NCI-H2227 (cell line): ENCODE data around the gene SLC25A51.

Source experiments
- DNase-seq: peaks from one replicate; lab custom pipeline; 2025; ENCODE audit not compliant: unreplicated experiment; lab: John Stamatoyannopoulos, UW

The SLC25A51 gene, protein sequence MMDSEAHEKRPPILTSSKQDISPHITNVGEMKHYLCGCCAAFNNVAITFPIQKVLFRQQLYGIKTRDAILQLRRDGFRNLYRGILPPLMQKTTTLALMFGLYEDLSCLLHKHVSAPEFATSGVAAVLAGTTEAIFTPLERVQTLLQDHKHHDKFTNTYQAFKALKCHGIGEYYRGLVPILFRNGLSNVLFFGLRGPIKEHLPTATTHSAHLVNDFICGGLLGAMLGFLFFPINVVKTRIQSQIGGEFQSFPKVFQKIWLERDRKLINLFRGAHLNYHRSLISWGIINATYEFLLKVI

DNA sequence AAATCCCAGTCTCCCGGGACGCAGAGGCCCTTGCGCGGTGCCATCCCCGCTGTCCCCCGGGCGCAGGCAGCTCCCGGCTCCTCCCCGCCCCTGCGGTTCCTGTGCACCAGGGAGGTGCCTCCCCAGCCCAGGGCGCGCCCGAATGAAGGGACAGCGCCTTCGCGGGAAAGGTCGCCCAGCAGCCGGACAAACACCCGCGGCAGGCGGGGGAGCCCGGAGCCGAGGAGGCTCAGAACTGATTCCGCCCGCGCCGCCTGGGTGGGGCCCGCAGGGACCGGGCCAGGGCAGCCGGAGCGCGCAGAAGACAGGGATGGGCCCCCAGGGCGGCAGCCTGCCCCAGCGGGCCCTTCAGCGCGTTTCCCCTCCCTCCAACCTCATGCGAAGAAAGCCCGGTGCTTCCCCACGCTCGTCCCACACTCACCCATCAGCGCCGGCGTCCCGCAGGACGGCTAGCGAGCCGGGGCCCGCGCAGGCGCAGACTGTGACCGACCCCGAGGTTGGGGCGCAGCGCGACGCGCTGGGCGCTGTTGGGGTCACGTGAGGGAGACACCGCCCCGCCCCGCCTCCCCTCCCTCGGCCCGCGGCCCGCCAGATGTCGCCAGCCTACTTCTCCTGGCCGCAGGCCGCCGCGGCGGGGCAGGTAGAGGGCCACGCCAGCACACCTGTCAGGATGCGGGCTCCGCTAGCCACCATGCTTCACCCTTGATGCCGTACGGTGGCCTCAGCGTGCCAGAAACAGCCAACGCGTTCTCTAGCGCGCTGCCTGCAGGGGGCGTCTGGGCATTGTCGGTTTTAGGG, at the start of gene SLC25A51:
Gene SLC25A51 (minus strand): TSS at position 481 of the 798 bp plus-strand sequence. CDS start 15,577 bp downstream, outside the sequence.
- DNase-seq, result peak; percentile 93

DNA sequence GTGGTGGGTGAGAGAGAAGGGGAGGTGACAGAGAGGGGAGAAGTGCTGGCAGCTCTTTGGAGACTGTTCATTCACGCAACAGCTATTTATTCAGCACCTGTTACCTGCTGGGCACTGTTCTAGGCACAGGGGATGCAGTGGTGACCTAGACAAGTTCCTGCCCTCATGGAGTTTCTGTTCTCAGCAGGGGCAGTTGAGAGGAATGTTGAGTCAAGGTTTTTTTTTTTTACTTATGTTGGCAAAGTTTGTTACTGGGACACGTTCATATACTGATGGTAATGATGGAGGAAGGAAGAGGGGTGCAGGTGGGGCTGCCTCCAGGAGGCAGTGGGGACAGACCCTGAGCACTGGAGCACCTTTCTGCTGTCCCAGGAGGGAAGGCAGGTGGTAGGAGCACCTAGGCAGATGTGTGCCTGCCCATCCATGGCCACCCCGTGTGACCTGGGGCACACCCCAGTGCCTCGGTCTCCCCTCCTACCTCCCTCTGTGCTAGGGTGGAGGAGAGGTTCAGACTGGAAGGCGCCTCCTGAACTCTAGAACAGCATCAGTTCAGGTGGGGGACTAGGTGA, 49.4 kb upstream of the SLC25A51 start:
- DNase-seq, result no peak

DNA sequence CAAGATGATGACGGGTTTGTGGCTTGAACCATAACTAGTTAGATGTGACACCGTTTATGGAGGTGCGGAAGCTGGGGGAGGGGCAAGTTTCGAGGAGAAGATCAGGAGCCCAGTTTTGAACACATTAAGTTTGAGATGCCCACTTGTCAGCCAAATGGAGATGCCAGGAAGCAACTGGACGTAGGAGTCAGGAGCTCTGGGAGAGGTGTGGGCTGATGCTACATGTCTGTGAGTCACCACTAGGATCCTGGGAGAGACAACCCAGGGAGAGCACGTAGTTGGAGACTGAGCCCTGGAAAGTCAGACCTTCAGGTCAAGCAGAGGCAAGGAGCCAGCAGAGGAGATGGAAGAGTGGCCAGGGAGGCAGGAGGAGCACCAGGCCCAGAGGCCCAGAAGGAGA, 48.8 kb upstream of the SLC25A51 start:
- DNase-seq, result no peak

DNA sequence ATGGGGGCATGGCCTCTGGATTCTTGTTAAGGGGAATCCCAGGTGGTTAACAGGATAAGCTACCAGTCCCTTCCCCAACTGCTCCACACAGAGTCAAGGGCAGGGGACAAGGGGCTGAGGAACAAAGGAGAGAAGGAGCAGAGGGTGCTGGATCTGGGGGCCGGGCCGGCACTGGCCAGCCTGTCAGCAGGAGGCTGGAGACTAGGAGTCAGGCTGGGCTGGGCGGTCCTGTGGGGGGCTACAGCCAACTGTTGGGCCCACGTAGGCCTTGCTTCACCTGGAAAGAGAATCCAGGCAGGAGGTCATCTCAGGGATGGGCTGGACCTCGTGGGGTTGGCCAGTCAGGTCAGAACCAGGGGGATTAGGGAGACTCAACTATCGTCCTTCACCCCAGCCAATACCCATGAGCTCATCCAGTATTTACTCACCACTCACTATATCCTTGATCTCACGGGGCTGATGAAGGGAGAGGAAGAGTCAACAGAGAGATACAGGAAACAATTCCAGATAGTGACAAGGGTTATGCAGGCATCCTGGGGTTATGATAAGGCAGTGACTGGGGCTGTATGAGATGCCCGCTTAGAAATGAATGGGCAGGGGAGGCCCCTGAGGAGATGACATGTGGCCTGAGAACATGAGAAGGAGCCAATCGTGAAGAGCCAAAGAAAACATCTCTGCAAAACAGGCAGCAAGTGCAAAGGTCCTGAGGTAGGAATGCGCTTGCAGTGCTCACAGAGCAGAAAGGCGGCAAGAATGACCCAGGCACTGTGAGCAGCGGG, 47.9 kb upstream of the SLC25A51 start:
- no peak for DNase-seq

DNA sequence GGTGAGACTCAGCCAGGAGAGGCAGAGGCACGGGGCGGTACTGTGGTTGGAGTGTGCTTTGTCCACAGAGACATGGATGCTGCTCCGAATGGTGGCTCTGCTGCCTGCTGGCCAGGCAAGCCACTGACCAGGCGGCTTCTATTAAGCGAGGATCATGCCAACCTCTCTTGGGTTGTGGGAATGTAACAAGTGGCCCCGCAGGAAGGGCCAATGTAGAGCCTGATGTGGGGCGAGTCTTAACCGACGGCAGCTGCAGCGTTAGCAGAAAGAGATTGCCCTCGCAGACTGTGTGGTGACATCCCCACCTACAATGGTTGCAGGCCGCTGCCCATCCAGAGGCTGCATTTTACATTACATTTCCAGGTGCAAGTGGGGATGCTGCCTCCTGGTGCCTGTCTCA, 46.6 kb upstream of the SLC25A51 start:
- no peak for DNase-seq

DNA sequence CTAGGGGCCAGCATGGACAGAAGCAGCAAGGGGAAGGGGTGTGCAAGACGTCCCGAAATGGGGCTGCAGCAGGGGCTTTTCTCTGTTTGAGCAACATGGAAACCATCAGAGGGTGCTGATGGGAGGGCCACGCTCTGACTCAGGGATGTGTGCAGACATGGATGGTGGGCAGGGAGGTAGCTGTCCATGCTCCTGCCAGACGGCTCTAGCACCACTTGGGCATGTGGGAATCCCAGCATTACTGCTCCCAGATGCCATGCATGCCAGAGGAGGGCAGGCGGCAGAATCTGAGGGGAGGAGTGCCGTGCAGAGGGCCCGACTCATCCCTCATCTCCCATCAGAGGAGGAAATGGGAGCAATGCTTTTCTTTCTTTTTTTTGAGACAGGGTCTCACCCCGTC, 45.6 kb upstream of the SLC25A51 start:
- DNase-seq, result no peak

DNA sequence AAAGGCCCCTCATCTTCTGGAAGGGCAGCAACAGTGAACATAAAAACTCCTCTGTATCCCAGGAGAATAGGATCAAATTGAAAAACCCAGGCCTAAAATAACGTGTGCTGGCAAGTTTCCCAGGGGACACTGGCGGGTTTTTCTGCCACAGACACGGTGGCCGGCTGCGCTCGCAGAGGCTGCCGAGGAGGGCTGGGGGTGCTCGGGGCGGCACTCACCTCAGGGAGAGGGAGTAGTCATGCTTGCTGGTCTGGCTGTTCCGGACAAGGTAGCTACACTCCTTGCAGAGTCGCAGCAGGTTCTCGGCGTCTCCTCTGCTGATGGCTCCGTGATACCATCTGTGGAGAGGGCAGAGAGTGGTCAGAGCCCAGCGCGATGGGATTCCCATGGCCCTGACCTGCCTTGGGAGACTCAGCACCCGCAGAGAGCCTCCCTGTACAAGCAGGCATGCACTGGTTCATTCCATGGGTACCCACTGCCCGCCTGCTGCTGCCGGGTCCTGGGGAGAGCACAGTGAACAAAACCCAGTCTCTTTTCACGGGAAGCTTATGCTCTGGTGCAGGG, 44.6 kb upstream of the SLC25A51 start:
- DNase-seq, result no peak

DNA sequence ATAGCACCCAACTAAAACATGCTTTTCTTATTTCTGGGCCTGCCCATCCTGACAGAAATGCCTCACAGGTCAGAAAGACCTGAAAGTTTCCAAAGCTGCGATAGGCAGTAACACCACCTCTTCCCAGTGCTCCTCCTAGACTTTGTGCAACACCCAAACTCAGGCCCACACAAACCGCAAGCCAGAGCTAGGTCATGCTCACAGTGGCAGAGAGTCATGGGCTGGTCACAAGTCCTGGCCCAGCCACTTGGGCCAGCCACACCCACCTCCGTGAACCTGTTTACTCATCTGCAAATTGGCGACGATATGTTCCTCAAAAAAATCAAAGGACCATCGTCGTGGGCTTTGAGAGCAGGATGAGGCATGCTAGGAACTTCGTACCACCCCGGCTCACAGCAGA, 44.0 kb upstream of the SLC25A51 start:
- DNase-seq, result no peak

DNA sequence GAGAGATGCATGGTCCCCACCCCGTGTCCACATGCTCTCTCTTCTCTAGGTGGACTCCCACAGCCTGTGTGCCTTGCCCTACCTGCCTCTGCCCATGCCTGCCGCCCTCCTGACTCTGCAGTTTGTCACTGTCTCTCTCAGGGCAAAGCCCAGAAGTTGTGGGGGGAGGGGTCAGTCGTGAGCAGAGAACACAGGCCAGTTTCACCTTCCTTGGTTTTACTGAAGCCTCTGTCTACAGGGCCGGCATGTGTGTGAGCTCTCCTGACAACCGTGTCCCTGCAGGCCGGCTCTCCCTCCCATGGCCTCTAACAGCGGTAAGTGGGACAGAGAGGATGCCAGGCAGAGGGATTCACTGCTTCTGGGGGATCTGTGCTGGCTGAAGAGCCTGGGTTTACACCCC, 43.5 kb upstream of the SLC25A51 start:
- DNase-seq, result no peak

DNA sequence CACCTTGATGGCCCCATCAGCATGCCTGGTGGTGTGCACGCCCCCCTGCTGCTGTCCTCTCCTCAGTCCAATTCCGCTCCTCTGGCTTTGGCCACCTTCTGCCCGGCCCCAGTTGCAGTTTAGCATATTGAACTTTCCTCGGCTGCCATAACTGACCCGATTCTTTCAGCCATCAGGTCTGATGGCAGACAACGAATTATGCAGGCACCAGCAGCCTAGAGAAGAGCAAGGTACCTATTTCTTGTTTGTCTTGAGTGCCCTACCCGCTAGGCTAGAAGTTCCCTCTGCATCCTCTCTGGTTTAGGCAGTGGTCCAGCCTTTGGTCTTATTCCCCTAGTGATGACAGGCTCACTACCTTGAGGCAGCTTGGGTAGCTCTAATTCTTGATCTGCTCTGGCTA, 43.0 kb upstream of the SLC25A51 start:
- no peak for DNase-seq

DNA sequence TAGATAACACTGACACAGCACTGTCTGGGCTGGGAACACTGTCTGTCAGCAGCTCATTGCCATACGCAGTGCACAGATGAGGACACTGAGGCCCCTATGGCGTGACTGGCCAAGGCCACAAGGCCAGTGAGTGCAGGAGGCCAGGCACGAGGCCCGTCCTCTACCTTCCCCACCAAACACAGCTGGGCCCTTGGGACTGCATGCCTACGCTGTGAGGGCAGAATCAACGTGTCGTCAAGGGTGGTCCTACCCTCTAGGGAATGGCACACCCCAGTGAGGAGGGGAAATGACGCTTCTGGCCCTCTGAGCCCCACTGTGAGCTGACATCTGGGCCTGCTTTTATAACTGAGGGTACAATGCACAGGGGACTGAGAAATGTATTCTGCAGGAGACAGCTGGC, 42.1 kb upstream of the SLC25A51 start:
- DNase-seq, result no peak

DNA sequence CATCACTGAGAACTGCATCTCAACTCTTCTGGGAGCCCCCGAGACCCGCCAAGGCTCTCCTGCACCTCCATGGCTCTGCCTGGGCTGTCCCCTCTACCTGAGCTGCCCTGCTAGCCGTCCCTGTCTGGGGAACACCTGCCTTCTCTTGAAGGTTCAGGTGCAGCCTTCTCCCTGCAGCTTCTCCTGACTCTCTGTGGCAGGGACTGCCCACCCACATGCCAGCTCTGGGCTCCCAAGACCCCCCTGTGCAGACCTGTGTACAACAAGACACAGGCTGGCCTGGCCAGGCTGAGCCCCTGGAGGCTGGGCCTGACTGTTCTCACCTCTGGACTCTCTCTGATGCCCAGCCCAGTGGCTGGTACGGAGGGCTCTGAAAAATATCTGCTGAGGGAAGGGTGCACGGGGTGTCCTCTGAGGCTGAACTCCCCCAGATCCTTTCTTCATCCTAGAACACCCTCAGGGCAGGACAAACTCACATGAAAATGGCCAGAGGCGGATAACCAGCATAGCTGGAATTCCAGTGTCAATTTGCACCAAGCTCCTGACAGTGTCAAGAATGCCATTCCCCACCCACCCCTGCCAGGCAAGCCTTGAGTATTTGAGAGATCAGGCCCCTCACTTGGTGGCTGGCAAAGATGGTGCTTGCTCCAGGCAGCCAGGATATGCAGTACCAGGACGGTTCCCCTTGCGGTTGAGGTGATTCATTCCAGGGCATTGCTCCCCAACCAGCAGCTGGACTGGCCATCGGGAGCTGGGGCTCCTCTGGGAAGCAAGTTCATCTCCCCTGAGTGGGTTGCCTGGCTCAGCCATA, 40.9 kb upstream of the SLC25A51 start:
- no peak for DNase-seq

DNA sequence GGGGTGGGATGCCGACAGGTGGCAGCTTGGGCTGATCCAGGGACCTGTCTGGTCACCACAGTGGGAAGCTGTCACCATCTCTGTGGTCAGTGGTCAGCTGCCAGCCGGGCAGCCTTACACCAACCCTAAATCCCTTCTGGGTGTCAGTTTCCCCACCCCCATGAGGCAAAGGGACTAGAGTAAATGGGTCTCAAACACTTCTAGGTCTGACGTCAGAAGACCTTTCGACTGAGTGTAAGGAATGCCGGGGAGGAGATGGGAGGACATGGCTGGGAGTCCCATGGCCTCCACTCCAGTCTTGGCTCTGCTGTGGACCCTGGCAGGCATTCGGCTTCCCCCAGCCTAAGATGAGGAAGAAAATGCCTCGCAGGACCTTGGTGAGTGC, 40.3 kb upstream of the SLC25A51 start:
- DNase-seq, result no peak

DNA sequence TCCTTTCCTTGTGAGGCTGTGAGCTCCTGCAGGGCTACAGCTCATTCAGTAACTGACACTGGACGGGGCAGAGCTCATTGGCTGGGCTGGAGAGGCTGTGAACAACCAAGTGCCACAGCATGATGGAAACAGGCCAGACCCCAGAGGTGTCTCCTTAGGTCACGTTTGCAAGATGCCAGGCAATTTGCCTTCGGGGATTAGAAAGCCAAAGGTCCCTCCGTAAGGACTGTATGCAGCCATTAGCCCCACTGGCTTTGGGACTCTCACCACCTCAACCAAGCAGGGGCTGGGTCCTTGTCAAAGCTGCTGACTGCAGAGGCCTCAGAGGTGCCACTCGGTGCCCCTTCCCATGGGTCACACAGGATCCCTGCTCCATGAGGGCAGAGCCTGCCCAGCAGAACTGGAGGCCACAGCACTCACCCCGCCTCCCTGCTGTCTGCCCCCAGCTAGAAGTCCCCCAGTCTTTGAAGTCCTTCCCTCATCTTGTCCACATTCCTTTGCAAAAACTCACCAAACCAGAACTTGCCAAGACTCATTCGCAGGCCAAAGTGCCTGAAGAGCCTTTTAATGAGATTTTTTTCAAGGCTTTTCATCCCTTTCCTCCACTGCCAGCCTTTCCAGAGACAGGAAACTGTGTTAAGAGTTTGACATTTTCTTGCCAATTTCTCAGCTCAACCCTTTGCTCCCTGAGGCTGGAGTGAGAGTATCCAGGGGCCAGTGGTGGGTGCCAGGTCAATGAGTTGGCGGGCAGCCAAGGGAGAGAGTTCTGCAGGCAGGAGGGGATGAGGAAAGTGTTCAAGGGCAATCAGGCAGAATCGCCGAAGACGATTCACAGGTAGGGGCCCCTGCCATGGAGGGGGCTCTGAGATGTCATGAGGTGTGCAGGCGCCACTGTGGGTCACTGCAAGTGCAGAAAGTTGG, 39.7 kb upstream of the SLC25A51 start:
- DNase-seq, result no peak

DNA sequence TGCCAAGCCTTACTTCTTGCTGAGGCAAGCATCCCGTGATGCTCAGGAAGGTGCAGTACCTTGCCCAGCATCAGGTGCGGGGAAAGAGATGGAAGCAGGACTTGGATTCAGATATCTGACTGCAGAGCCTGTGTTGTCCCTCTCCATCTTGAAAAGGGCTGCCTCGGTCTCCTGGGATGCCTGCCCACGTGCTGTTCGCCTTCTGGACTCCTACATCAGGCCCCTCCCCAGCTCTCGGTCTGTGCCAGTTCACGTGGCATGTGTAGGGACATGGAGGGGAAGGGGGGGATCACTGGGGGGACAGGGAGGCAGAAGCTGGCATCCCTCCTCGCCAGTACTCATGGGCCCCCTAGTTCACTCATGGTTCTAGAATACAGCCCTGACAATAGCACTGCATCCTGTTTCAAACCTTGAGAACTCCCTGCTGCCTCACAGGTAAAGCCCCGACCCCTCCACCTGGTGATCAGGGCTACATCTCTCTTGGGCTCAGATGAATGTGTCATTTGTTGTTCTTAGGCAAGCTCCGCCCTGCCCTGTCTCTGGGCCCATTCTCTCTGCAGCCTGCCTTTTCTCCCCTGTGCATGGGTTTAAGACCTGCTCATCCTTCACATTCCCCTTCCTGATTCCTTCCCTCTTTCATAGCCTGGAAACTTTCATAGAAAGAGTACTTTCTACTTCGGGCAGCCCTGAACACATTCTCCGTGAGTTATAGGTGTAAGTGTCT, 38.9 kb upstream of the SLC25A51 start:
- DNase-seq, result no peak

DNA sequence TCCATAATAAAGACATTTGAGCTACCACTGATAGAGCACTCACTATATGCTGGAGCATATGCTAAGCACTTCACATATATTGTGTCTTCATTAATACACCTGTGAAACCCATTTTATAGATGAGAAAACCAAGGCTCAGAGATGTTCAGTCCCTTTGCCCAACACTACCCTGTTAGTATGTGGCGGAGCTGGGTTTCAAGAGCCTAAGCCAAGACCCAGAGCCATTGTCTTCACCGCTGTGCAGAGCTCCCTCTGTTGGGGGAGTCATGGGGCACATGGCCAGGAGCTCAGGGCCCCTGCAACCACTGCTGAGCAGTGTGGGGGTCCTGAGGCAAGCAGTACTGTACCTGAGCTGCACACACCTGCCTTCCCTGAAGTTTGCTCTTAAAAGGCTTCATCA, 37.3 kb upstream of the SLC25A51 start:
- DNase-seq, result no peak

DNA sequence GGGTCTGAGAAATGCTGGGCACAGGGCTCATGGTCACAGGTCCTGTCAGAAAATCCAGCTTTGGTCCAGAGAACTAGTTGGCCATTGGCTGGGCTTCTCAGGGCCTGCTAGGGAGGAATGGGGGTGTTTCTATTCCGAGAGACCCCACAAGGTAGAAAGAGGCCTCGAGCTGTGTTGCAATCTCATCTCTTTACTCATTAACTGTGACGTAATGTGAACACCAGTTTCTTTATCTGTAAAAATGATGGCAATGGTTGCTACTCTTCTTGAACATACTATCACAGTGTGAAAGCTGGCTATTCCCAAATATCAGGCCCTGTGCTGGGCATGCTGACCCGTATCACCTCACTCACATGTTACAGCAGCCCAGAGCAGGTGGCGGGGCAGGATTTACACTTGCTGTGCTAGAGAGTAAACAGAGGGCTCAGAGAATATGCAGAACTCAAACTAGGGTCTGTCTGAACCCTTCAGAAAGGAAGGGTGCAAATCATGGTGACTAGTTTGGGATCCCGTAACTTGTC, 35.7 kb upstream of the SLC25A51 start:
- no peak for DNase-seq

DNA sequence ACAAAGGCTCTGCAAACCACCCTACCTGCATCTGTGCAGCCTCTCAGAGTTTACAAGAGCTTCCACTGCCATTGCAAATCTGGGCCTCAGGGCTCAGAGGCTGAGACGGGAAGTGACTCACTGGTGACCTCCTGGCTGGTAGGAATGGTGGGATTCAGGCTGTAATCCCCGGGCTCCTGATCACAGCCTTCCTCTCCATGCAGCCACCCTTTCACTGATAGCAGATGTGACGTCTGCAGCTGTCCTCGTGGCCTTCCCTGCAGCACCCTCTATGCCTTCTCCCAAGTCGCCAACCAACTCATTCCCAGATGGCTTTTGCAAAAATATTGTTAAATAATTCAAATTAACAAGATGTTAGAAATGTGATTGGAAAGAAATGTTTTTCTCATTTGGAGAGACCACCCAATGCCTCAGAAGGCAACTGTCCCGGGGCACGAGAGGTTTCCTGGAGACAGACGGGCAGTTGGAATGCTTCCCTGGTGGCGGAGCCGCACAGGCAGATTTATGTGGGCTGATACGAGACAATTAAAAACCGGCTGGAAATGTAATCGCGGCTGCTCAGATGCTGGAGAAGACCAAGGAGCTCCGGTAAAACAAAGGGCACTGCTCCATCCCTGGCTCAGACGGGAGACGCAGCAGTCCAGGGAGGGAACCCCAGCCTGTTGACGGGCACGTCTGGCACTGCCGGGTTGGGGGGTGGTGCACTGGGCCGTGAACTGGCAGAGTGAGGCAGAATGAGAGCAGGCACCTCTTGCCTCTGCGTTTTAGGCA, 34.4 kb upstream of the SLC25A51 start:
- no peak for DNase-seq
